Neural cell (in vitro differentiated cells): ENCODE measurements around the gene ZNF608. TPM values are rescaled to one million over a fixed set of nuclear protein-coding genes. Genes with fewer than 3 reads are reported as not detected.

Source experiments
- H2AFZ ChIP-seq: fragments of 200-600, 300-800 bp; sonication (generic), shearing (Covaris generic); 2 replicates; pipeline ENCODE4 v1.6.0; 2014; ENCODE audit warnings: low read depth, mild to moderate bottlenecking, antibody characterized with exemption, low read length, moderate library complexity
- H3F3A ChIP-seq: fragments of 200-600 bp; shearing (Covaris generic); 2 replicates; pipeline ENCODE4 v1.6.1; 2016; ENCODE audit warnings: mild to moderate bottlenecking, moderate library complexity, mixed read lengths, antibody characterized with exemption, low read length; ENCODE audit not compliant: insufficient read depth, poor library complexity, severe bottlenecking
- H3K27ac ChIP-seq: fragments of 200-600, 300-800 bp; sonication (generic), shearing (Covaris generic); 2 replicates; pipeline ENCODE4 v1.5.1; 2014; ENCODE audit warnings: mild to moderate bottlenecking, low read length, moderate library complexity
- H3K27me3 ChIP-seq: fragments of 300-800, 200-600 bp; sonication (generic), shearing (Covaris generic); 2 replicates; pipeline ENCODE4 v1.6.0; 2014; ENCODE audit warnings: mild to moderate bottlenecking, low read depth, low read length, moderate library complexity; ENCODE audit not compliant: insufficient read depth
- H3K36me3 ChIP-seq: fragments of 300-800, 200-600 bp; sonication (generic), shearing (Covaris generic); 2 replicates; pipeline ENCODE4 v1.5.1; 2014; ENCODE audit warnings: mild to moderate bottlenecking, antibody characterized with exemption, low read length, moderate library complexity; ENCODE audit not compliant: insufficient read depth
- H3K4me2 ChIP-seq: fragments of 300-800, 200-600 bp; sonication (generic), shearing (Covaris generic); 2 replicates; pipeline ENCODE4 v1.6.0; 2014; ENCODE audit warnings: mild to moderate bottlenecking, low read length
- H3K4me3 ChIP-seq: fragments of 300-800, 200-600 bp; sonication (generic), shearing (Covaris generic); 2 replicates; pipeline ENCODE4 v1.5.1; 2014; ENCODE audit warnings: mild to moderate bottlenecking, low read length, moderate library complexity
- H3K79me2 ChIP-seq: fragments of 200-600 bp; shearing (Covaris generic); replicated peaks from 2 replicates; pipeline ENCODE4 v1.6.0; 2014; ENCODE audit warnings: mild to moderate bottlenecking, low read length, moderate library complexity; ENCODE audit not compliant: insufficient read depth
- H3K9ac ChIP-seq: fragments of 300-800, 200-600 bp; sonication (generic), shearing (Covaris generic); 2 replicates; pipeline ENCODE4 v1.6.1; 2016; ENCODE audit warnings: mild to moderate bottlenecking, low read length, mixed read lengths
- H3K9me2 ChIP-seq: fragments of 200-600 bp; shearing (Covaris generic); 2 replicates; pipeline ENCODE4 v1.6.1; 2016; ENCODE audit warnings: mild to moderate bottlenecking, low read length, mixed read lengths; ENCODE audit not compliant: insufficient read depth
- H3K9me3 ChIP-seq: fragments of 200-600, 300-800 bp; sonication (generic), shearing (Covaris generic); 2 replicates; pipeline ENCODE4 v1.6.1; 2016; ENCODE audit warnings: mild to moderate bottlenecking, mixed run types, low read length, moderate library complexity, mixed read lengths
- H4K20me1 ChIP-seq: fragments of 200-600 bp; shearing (Covaris generic); 2 replicates; pipeline ENCODE4 v1.6.1; 2016; ENCODE audit warnings: mild to moderate bottlenecking, mixed run types; ENCODE audit not compliant: insufficient read depth
- CTCF ChIP-seq: fragments of 450-650 bp; IDR thresholded peaks from 2 replicates; pipeline ENCODE4 v1.5.1; 2014; ENCODE audit warnings: antibody characterized with exemption, mild to moderate bottlenecking, moderate library complexity; ENCODE audit not compliant: poor library complexity, severe bottlenecking
- EP300 ChIP-seq: fragments of 450-650 bp; conservative IDR thresholded peaks from 2 replicates; pipeline ENCODE4 v1.6.1; 2014; ENCODE audit warnings: antibody characterized with exemption, mild to moderate bottlenecking, moderate library complexity; ENCODE audit not compliant: poor library complexity, severe bottlenecking
- EZH2 ChIP-seq: fragments of 200-600, 300-800 bp; shearing (Covaris generic), sonication (generic); IDR thresholded peaks from 2 replicates; pipeline ENCODE4 v1.6.1; 2014; ENCODE audit warnings: antibody characterized with exemption, low read length, borderline replicate concordance, mild to moderate bottlenecking; ENCODE audit not compliant: insufficient read depth, poor library complexity, severe bottlenecking
- MXI1 ChIP-seq: fragments of 450-650 bp; conservative IDR thresholded peaks from 2 replicates; pipeline ENCODE4 v1.6.1; 2014; ENCODE audit warnings: antibody characterized with exemption, mild to moderate bottlenecking; ENCODE audit not compliant: poor library complexity, severe bottlenecking
- POLR2AphosphoS5 ChIP-seq: IDR thresholded peaks from 2 replicates; pipeline ENCODE4 v1.6.1; 2012
- RAD21 ChIP-seq: fragments of 450-650 bp; conservative IDR thresholded peaks from 2 replicates; pipeline ENCODE4 v1.6.1; 2014; ENCODE audit warnings: antibody characterized with exemption, mild to moderate bottlenecking, moderate library complexity
- REST ChIP-seq: IDR thresholded peaks from 2 replicates; pipeline ENCODE4 v1.6.1; 2012; ENCODE audit warnings: borderline replicate concordance
- SMC3 ChIP-seq: fragments of 450-650 bp; conservative IDR thresholded peaks from 2 replicates; pipeline ENCODE4 v1.6.1; 2014; ENCODE audit warnings: antibody characterized with exemption, mild to moderate bottlenecking, moderate library complexity; ENCODE audit not compliant: poor library complexity
- TAF1 ChIP-seq: IDR thresholded peaks from 2 replicates; pipeline ENCODE4 v1.6.1; 2012; ENCODE audit warnings: low read depth
- polyA plus RNA-seq: library from polyadenylated mRNA; depleted of rRNA; stranded (reverse); fragments of >200 nt; gene quantifications from 2 replicates; pipeline ENCODE4 v1.2.3, GENCODE V29; 2014

ZNF608 gene
- polyA plus RNA-seq, 1 donor from 2014 or later = 32.4 TPM

- Histone ChIP-seq H3K4me3 (peak overlapping the region; percentile 11), H3K4me2 (peak overlapping the region; percentile 23), H4K20me1 (no peaks in the 10 kb centered on the region), H3K9me3 (no peaks in the 10 kb centered on the region), H3F3A (no peaks in the 10 kb centered on the region), H3K27me3 (no peaks in the 10 kb centered on the region), H2AFZ (no peak overlapping the region), H3K36me3 (no peaks in the 10 kb centered on the region), H3K27ac (no peak overlapping the region), H3K9ac (no peak overlapping the region), H3K9me2 (no peaks in the 10 kb centered on the region), H3K79me2 (peaks cover 76% of the 10 kb centered on the region)
- TF ChIP-seq EP300 (no peak), POLR2AphosphoS5 (no peak), RAD21 (no peak), CTCF (no peak), EZH2 (no peak), TAF1 (no peak), REST (no peak), SMC3 (no peak), MXI1 (no peak)
Observed at GRCh38 chr5:124718380-124718789, 28.1 kb downstream of the ZNF608 start.

GRCh38 chr5:124716169-124716568 lies 30.3 kb downstream of the ZNF608 start:
- Histone ChIP-seq H3K27ac (no peak overlapping the region), H3K9ac (no peak overlapping the region), H3K9me2 (no peaks in the 10 kb centered on the region), H2AFZ (no peak overlapping the region), H3K27me3 (no peaks in the 10 kb centered on the region), H3K36me3 (no peaks in the 10 kb centered on the region), H3K79me2 (peaks cover 77% of the 10 kb centered on the region), H3F3A (no peaks in the 10 kb centered on the region), H3K4me3 (no peak overlapping the region), H3K4me2 (no peak overlapping the region), H3K9me3 (no peaks in the 10 kb centered on the region), H4K20me1 (no peaks in the 10 kb centered on the region)
- TF ChIP-seq EZH2 (no peak), CTCF (no peak), TAF1 (no peak), RAD21 (no peak), POLR2AphosphoS5 (no peak), SMC3 (no peak), EP300 (no peak), REST (no peak), MXI1 (no peak)
